ENCODE measurements around the gene RFTN1. TPM values are rescaled to one million over a fixed set of nuclear protein-coding genes. Genes with fewer than 3 reads are reported as not detected.

RFTN1 gene
- total and polyA plus RNA-seq, 3 donors from 2014 or later = 20.8 to 25.7 (median 22.2) TPM

GRCh38 chr3:16352428-16352827 is 161.1 kb downstream of the RFTN1 start:
- no peak overlapping the region for H3K4me3 ChIP-seq
- no peak for DNase-seq
- no peaks in the 10 kb centered on the region for H3K27me3 ChIP-seq
- H3K27ac ChIP-seq = no peak overlapping the region
- no peaks in the 10 kb centered on the region for H3K4me1 ChIP-seq
- intact Hi-C loops (cut with DNase I; ENCODE audit: low total_unique reads) = no loop called here
- no peaks in the 10 kb centered on the region for H3K36me3 ChIP-seq (ENCODE audit: low read depth, missing control alignments)
- 80 to 83% methylated on average over 2 of the region's 2 CpGs for WGBS, 2 donors
- TF ChIP-seq CTCF (IDR thresholded peaks at IDR 0.05) (no peak), POLR2A (IDR thresholded peaks at IDR 0.05) (no peak)
- no peaks in the 10 kb centered on the region for H3K9me3 ChIP-seq

GRCh38 chr3:16350597-16351318 is 162.7 kb downstream of the RFTN1 start:
- Histone ChIP-seq H3K27me3 (no peaks in the 10 kb centered on the region), H3K4me3 (no peak overlapping the region), H3K36me3 (ENCODE audit: low read depth, missing control alignments) (no peaks in the 10 kb centered on the region), H3K27ac (no peak overlapping the region), H3K4me1 (no peaks in the 10 kb centered on the region), H3K9me3 (no peaks in the 10 kb centered on the region)
- no peak for TF ChIP-seq POLR2A (IDR thresholded peaks at IDR 0.05)
- no peak for TF ChIP-seq CTCF (IDR thresholded peaks at IDR 0.05)
- DNase-seq = no peak
- intact Hi-C loops (cut with DNase I; ENCODE audit: low total_unique reads) = no loop called here
- 90 to 94% methylated on average over 5 of the region's 5 CpGs for WGBS, 2 donors

DNA sequence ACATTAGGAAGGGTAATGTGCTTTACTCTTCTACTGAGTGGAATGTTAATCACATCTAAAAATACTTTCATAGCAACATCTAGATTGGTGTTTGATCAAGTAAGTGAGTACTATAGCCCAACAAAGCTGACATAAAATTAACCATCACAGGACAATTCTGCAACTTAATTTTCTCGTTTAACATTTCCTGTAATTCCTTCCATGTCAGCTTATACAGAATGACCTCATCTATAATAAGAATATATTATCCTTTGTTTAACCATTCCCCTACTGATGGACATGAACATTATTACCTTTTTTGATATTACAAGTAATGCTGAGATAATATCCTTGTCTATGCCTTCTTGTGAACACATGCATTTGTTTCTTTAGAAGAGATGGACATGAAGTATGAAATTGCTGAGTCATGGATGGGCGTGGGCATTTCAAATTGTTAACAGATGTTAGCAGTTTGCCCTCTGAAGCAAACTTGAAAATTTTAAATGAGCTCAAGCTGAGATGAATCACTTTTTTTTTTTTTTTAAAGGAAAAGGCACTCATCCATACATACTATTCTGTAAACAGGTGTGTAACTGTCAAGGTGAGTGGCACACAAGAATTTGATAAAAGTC is 163.4 kb downstream of the RFTN1 start:
- Histone ChIP-seq H3K4me3 (no peak overlapping the region), H3K27ac (no peak overlapping the region), H3K4me1 (no peaks in the 10 kb centered on the region), H3K27me3 (no peaks in the 10 kb centered on the region), H3K36me3 (ENCODE audit: low read depth, missing control alignments) (no peaks in the 10 kb centered on the region), H3K9me3 (no peaks in the 10 kb centered on the region)
- WGBS, 2 donors = 46 to 52% methylated on average over 2 of the region's 2 CpGs
- TF ChIP-seq CTCF (IDR thresholded peaks at IDR 0.05) = no peak
- TF ChIP-seq POLR2A (IDR thresholded peaks at IDR 0.05) = no peak
- intact Hi-C loops (cut with DNase I; ENCODE audit: low total_unique reads) = no loop called here
- no peak for DNase-seq

DNA sequence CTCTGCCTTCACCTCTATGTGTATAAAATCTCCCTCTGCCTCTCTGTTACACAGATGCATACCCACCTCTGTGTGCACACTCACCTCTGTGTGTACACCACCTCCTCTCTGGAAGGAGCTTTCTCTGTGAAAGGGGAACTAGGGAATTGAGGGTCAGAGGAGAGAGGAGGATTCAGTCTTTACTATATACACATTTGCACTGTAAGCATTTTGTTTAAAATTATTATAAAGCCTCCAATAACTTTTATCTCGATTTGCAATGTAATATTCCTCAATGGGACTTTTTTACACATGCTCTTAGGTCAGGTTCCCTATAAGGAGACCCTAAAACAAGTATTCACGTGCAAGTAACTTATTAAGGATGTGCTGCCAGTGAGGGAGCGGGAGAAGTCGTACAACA is 166.0 kb downstream of the RFTN1 start:
- TF ChIP-seq POLR2A (IDR thresholded peaks at IDR 0.05) (no peak), CTCF (IDR thresholded peaks at IDR 0.05) (no peak)
- intact Hi-C loops (cut with DNase I; ENCODE audit: low total_unique reads) = no loop called here
- Histone ChIP-seq H3K36me3 (ENCODE audit: low read depth, missing control alignments) (no peaks in the 10 kb centered on the region), H3K27ac (no peak overlapping the region), H3K4me3 (no peak overlapping the region), H3K27me3 (no peaks in the 10 kb centered on the region), H3K4me1 (no peaks in the 10 kb centered on the region), H3K9me3 (no peaks in the 10 kb centered on the region)
- no peak for DNase-seq
- 93 to 94% methylated on average over 4 of the region's 4 CpGs for WGBS, 2 donors

All from testis (tissue), 3 donors.